Heart right ventricle (tissue), 16 donors: ENCODE measurements around the gene BICC1. TPM values are rescaled to one million over a fixed set of nuclear protein-coding genes. Genes with fewer than 3 reads are reported as not detected.

Source experiments
- ATAC-seq, 8 donors: fragments of 200-7000 bp; cut with Tn5 transposase; one replicate each; pipeline ENCODE4 v1.9.1; 2020; ENCODE audit warnings: mild to moderate bottlenecking in 8 of 8, moderate library complexity in 8 of 8, moderate number of reproducible peaks in 1 of 8
- DNase-seq, 2 donors: peaks; one replicate each; pipeline ENCODE4 v3.0.0-alpha.2; 2020
- H3K27ac ChIP-seq, 10 donors: fragments of 200-600 bp; sonication (generic) in 2 of 10; one replicate each; pipeline versions ENCODE4 v1.5.0 to v1.8.0; 2020 to 2022; ENCODE audit warnings: mild to moderate bottlenecking in 3 of 10
- H3K27me3 ChIP-seq, 7 donors: fragments of 200-600 bp; one replicate each; pipeline ENCODE4 v1.8.0; 2021 to 2022; ENCODE audit warnings: mild to moderate bottlenecking in 2 of 7
- H3K36me3 ChIP-seq, 9 donors: fragments of 200-600 bp; sonication (generic) in 1 of 9; one replicate each; pipeline versions ENCODE4 v1.5.0 to v1.8.0; 2020 to 2022; ENCODE audit warnings: mild to moderate bottlenecking in 2 of 9
- H3K4me1 ChIP-seq, 9 donors: fragments of 200-600 bp; sonication (generic) in 1 of 9; one replicate each; pipeline versions ENCODE4 v1.5.0 to v1.8.0; 2020 to 2022; ENCODE audit warnings: mild to moderate bottlenecking in 4 of 9
- H3K4me3 ChIP-seq, 10 donors: fragments of 200-600 bp; sonication (generic) in 2 of 10; one replicate each; pipeline versions ENCODE4 v1.5.0 to v1.8.0; 2020 to 2022; ENCODE audit warnings: mild to moderate bottlenecking in 7 of 10, moderate library complexity in 2 of 10
- H3K9me3 ChIP-seq, 11 donors: fragments of 200-600 bp in 10 of 11; sonication (generic) in 2 of 11; one replicate each; pipeline versions ENCODE4 v1.5.0 to v1.8.0; 2013 to 2022; ENCODE audit warnings: mild to moderate bottlenecking in 2 of 11, control low read depth in 1 of 11, moderate library complexity in 1 of 11
- WGBS, 2 donors: extraction: QIAGEN DNeasy Blood & Tissue Kit; methylation state at CpG; one replicate each; pipeline ENCODE4 v1.1.7; 2013; ENCODE audit warnings: inconsistent platforms in 1 of 2; 5-methylcytosine and 5-hydroxymethylcytosine counted together
- intact Hi-C, 10 donors: fragments of 100-400 bp; cut with DNase I; formaldehyde crosslinking; loops; one replicate each; pipeline versions ENCODE4 v1.11.1 to v1.14.2; 2022
- polyA plus RNA-seq, 2 donors: library from polyadenylated mRNA; stranded (reverse); fragments of 200-250 nt; gene quantifications; one replicate each; pipeline ENCODE4 v1.2.3, GENCODE V29; 2013
- total RNA-seq, 10 donors: library from RNA; stranded (reverse); fragmentation: NEBNext Ultra II Directional in 3 of 10; extraction: Animal tissue kit (Norgen Biotek cat#: 25700) in 3 of 10; gene quantifications; one replicate each; pipeline versions ENCODE4 v1.2.1 to v1.2.4, GENCODE V29; 2021 to 2023
- TF ChIP-seq, protein P1 (sequence below), 9 donors: fragments of 200-600 bp; sonication (generic) in 2 of 9; IDR thresholded peaks; one replicate each; pipeline versions ENCODE4 v1.5.0 to v1.8.0; 2021 to 2022; ENCODE audit warnings: antibody characterized with exemption in 9 of 9, mild to moderate bottlenecking in 5 of 9, moderate library complexity in 1 of 9
- donor health status: Arrhythmogenic right ventricular cardiomyopathy.
- donor health status: ischemic (EF 13 %, LVEDD 7.1; RV severe dilation, severe dysfunction).
- donor health status: healthy with polysubstance abuse.
- donor health status: DM: no; HTN: yes; CAD: no.
- donor health status: DM: no; HTN: no; CAD: no.
- donor health status: ischemic (EF 25% LVEDD 6.9; RV normal size, moderate dysfunction).
- donor health status: ischemic (EF 25% LVEDD 5.7; RV mildly dilated, moderate dysfunction).
- donor health status: healthy.
- donor health status: DM: yes; HTN: yes; CAD: no.
- donor health status: Ischemic cardiomyopathy.
- donor health status: ischemic (EF 35%, LVEDD 5.7; RV mildly dilated, moderate dysfunction).
- donor health status: nonischemic (EF 11% LVEDD 7.7; RV severe dilation, severe dysfunction).
- donor health status: DM: yes; HTN: yes; CAD: no.
- donor health status: PGD.
- donor health status: ischemic (EF 29% LVEDD 5.4; RV normal size, mild dysfunction).
- donor health status: nonischemic (EF 23%, LVEDD 6.1; RV moderate dilation, normal function).

BICC1 gene
- total and polyA plus RNA-seq, 12 donors = 1.6 to 9.2 (median 5.0) TPM

DNA sequence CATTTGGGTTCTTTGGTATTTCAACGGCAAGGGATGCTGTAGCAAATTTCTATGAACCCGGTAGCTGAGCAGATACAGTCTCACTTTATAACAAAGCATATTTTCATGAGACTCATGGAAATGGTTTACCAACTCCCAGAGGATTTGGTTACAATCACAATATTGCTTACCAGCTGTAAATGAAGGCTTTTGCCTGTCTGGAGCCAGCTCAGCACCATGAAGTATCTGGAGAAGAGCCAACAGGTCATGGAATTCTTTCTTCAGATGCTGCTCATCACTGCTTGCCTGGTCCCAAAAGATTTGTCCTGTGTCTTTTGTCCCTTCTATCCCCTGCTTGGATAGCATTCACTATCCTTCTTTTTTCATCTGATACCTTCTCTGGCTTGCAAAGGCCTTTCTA is 346.9 kb downstream of the BICC1 start:
- intact Hi-C loops = no loop called here
- no peak overlapping the region for H3K27ac ChIP-seq
- WGBS, 2 donors = 74 to 92% methylated on average over 2 of the region's 2 CpGs
- DNase-seq (no peak), ATAC-seq (no peak)
- H3K36me3 ChIP-seq = no peaks in the 10 kb centered on the region
- no peak overlapping the region for H3K4me3 ChIP-seq
- H3K9me3 ChIP-seq = peaks cover 0 to 13% (median 0%) of the 10 kb centered on the region in 11 donors
- peaks cover 0 to 26% (median 12%) of the 10 kb centered on the region in 9 donors for H3K4me1 ChIP-seq
- TF ChIP-seq, protein P1, sequence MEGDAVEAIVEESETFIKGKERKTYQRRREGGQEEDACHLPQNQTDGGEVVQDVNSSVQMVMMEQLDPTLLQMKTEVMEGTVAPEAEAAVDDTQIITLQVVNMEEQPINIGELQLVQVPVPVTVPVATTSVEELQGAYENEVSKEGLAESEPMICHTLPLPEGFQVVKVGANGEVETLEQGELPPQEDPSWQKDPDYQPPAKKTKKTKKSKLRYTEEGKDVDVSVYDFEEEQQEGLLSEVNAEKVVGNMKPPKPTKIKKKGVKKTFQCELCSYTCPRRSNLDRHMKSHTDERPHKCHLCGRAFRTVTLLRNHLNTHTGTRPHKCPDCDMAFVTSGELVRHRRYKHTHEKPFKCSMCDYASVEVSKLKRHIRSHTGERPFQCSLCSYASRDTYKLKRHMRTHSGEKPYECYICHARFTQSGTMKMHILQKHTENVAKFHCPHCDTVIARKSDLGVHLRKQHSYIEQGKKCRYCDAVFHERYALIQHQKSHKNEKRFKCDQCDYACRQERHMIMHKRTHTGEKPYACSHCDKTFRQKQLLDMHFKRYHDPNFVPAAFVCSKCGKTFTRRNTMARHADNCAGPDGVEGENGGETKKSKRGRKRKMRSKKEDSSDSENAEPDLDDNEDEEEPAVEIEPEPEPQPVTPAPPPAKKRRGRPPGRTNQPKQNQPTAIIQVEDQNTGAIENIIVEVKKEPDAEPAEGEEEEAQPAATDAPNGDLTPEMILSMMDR (IDR thresholded peaks at IDR 0.05) = no peak
- no peaks in the 10 kb centered on the region for H3K27me3 ChIP-seq

DNA sequence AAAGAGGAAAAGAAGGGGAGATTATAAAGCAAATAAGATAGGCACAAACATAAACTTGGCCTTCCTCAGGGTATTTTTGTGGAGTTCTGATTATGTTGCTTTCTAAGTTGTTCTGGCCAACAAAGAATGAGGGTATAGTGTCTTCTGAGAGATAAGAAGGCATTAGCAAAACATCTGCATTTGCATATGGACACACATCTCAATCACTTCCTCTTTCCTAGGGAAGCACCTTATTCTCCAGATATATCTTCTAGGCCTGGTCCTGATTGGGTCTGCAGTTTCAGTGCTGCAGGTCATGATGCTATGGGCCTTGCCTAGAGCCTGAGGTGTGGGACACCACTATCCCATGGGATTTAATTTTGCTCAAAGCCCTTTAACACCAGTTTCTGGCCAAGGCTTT is 355.0 kb downstream of the BICC1 start:
- ATAC-seq = no peak
- intact Hi-C loops = no loop called here
- H3K27me3 ChIP-seq = no peaks in the 10 kb centered on the region
- H3K4me3 ChIP-seq = no peak overlapping the region
- no peaks in the 10 kb centered on the region for H3K36me3 ChIP-seq
- H3K9me3 ChIP-seq = peaks cover 0 to 3% (median 0%) of the 10 kb centered on the region in 11 donors
- H3K27ac ChIP-seq = no peak overlapping the region
- no peaks in the 10 kb centered on the region for H3K4me1 ChIP-seq
- no peak for DNase-seq
- TF ChIP-seq, protein P1 (IDR thresholded peaks at IDR 0.05) = no peak

DNA sequence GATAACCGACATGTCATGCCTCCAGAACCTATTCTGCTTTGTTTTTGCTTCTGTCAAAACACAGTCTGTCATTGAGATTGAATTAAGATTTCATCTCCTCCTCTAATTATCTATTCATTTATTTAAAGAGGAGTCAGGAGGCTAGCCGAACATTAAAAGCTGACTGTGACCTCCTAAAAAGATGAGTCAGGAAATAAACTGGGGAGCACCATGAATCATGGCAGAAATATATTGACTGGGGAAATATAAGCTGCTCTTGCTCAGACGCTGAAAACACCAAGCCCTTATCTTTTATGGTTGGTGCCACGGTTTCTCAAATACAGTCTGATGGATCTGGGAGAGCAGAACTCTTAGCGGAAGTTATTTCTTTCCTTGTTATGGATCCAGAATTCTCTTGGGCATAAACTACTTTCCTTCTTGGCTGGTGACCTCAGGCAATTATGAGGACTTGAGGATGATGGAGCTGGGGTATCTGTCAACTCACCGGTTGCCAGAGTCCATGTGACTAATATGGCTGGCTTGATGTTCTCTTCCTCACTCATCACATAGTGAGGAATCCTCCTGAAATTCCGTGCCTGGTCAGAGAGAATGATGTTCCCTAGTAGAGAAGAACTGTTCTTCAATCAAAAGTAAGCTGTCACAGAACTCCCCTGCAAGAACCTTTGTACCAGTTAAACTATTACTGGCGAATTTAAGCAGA is 356.2 kb downstream of the BICC1 start:
- ATAC-seq (no peak), DNase-seq (no peak)
- WGBS, 2 donors = 68 to 70% methylated on average over 8 of the region's 8 CpGs
- TF ChIP-seq, protein P1 (IDR thresholded peaks at IDR 0.05) = no peak
- Histone ChIP-seq H3K27ac (no peak overlapping the region), H3K36me3 (no peaks in the 10 kb centered on the region), H3K27me3 (no peaks in the 10 kb centered on the region), H3K4me3 (no peak overlapping the region), H3K9me3 (peaks cover 0 to 4% (median 0%) of the 10 kb centered on the region in 11 donors), H3K4me1 (no peaks in the 10 kb centered on the region)
- intact Hi-C loops = no loop called here

DNA sequence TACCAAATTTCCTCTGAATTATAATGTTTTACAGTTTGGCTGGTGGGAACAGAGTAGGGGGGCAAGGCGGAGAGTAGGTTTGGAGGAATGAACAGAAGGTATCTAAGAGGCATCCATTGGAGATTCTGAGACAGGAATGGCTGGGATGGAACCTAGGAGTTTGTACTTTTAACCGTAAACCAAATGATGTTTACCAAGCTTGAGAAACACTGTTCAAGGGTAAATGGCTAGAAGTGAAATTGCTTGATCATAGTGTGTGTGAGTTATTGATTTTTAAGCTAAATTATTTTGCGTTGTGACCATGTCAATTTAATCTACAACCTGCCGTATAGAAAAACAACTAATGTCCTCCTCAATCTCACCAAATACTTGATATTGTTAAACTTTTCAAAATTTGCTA is 357.4 kb downstream of the BICC1 start:
- no peak overlapping the region for H3K27ac ChIP-seq
- WGBS, 2 donors = 94 to 96% methylated on average over 4 of the region's 4 CpGs
- no peaks in the 10 kb centered on the region for H3K4me1 ChIP-seq
- TF ChIP-seq, protein P1 (IDR thresholded peaks at IDR 0.05) = no peak
- H3K9me3 ChIP-seq = peaks cover 0 to 4% (median 0%) of the 10 kb centered on the region in 11 donors
- H3K27me3 ChIP-seq = no peaks in the 10 kb centered on the region
- H3K36me3 ChIP-seq = no peaks in the 10 kb centered on the region
- no peak for DNase-seq
- ATAC-seq = no peak
- no peak overlapping the region for H3K4me3 ChIP-seq
- intact Hi-C loops = no loop called here
